ENCODE data around the gene PLA2G2C. TPM values are rescaled to one million over a fixed set of nuclear protein-coding genes. Genes with fewer than 3 reads are reported as not detected.

PLA2G2C gene
- total RNA-seq, 4 donors from 2014 or later = 0.31 to 0.81 TPM; not detected in 2

DNA sequence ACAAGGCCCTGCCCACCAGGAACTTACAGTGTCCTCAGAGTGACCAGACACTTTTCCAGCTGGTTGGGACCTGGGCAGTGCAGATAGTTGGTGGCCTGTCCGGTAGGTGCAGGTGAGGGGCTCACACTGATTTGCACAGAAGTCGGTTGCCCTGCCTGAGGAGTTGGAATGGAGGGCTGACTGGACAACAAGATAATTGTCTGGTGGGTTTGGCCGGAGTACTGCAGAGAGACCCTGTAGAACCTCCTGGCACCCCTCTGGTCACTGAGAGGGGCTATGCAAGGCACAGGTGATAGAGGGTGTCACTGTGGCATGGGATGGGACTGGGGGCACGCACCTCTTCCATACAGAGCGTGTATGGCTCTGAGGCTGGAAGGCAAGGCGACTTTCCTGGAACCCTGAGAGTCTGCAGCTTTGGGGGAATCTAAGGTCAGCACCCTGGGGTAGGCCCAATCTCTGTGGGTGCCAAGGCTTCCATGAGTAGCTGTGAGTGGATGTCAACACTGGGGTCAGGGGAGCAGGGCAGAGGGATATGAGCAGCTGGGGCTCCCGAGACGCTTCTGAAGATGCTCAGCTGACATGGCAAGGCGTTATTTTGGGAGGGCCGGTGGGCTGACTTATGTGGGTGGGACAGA, 59.4 kb downstream of the PLA2G2C start:
- Histone ChIP-seq H3K4me3 (no peak overlapping the region), H3K4me1 (peaks cover 0 to 13% (median 0%) of the 10 kb centered on the region in 3 donors), H3K9me3 (no peaks in the 10 kb centered on the region), H3K27me3 (no peaks in the 10 kb centered on the region), H3K27ac (no peak overlapping the region), H3K36me3 (no peaks in the 10 kb centered on the region)
- no peak for ATAC-seq
- 100% methylated on average over 2 of the region's 10 CpGs; no CpG with 5 or more reads in 1 of the 2 donors for WGBS, 2 donors (ENCODE audit: low coverage in 1 of 2)
- TF ChIP-seq, protein P1, sequence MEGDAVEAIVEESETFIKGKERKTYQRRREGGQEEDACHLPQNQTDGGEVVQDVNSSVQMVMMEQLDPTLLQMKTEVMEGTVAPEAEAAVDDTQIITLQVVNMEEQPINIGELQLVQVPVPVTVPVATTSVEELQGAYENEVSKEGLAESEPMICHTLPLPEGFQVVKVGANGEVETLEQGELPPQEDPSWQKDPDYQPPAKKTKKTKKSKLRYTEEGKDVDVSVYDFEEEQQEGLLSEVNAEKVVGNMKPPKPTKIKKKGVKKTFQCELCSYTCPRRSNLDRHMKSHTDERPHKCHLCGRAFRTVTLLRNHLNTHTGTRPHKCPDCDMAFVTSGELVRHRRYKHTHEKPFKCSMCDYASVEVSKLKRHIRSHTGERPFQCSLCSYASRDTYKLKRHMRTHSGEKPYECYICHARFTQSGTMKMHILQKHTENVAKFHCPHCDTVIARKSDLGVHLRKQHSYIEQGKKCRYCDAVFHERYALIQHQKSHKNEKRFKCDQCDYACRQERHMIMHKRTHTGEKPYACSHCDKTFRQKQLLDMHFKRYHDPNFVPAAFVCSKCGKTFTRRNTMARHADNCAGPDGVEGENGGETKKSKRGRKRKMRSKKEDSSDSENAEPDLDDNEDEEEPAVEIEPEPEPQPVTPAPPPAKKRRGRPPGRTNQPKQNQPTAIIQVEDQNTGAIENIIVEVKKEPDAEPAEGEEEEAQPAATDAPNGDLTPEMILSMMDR (IDR thresholded peaks at IDR 0.05) = no peak
- no peak for TF ChIP-seq POLR2A (IDR thresholded peaks at IDR 0.05)
- no peak for TF ChIP-seq POLR2AphosphoS5 (IDR thresholded peaks at IDR 0.05)
- TF ChIP-seq EP300 (IDR thresholded peaks at IDR 0.05) = no peak

GRCh38 chr1:20126041-20126805, 60.1 kb downstream of the PLA2G2C start:
- H3K4me3 ChIP-seq = no peak overlapping the region
- no peak for ATAC-seq
- no peak overlapping the region for H3K27ac ChIP-seq
- no peaks in the 10 kb centered on the region for H3K27me3 ChIP-seq
- no peaks in the 10 kb centered on the region for H3K36me3 ChIP-seq
- peaks cover 0 to 13% (median 0%) of the 10 kb centered on the region in 3 donors for H3K4me1 ChIP-seq
- WGBS, 2 donors (ENCODE audit: low coverage in 1 of 2) = 81% methylated on average over 3 of the region's 9 CpGs; no CpG with 5 or more reads in 1 of the 2 donors
- TF ChIP-seq, protein P1 (IDR thresholded peaks at IDR 0.05) = no peak
- TF ChIP-seq POLR2A (IDR thresholded peaks at IDR 0.05) (no peak), POLR2AphosphoS5 (IDR thresholded peaks at IDR 0.05) (no peak), EP300 (IDR thresholded peaks at IDR 0.05) (no peak)
- H3K9me3 ChIP-seq = no peaks in the 10 kb centered on the region

DNA sequence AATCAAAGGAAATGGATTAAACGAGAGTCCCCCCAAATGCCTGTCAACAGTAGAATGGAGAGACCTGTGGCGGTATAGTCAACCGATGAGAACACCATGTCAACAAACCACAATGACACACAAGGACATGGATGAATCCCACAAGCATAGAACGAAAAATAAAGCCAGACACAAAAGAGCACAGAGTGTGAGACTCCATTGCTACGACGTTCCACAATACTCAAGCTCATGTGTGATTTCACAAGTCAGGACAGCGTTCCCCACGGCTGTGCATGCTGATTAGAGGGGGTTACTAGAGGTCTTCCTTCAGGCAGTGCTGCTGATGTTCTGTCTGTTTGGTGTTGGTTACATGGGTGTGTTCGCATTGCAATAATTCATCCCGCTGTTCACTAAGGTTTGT, 61.2 kb downstream of the PLA2G2C start:
- no peak for TF ChIP-seq POLR2A (IDR thresholded peaks at IDR 0.05)
- no peak for TF ChIP-seq EP300 (IDR thresholded peaks at IDR 0.05)
- TF ChIP-seq, protein P1 (IDR thresholded peaks at IDR 0.05) = no peak
- no peak for TF ChIP-seq POLR2AphosphoS5 (IDR thresholded peaks at IDR 0.05)
- 84 to 85% methylated on average over 7 to 9 of the region's 10 CpGs for WGBS, 2 donors (ENCODE audit: low coverage in 1 of 2)
- no peak for ATAC-seq

GRCh38 chr1:20124456-20125057, 61.8 kb downstream of the PLA2G2C start:
- Histone ChIP-seq H3K4me3 (no peak overlapping the region), H3K27me3 (no peaks in the 10 kb centered on the region), H3K27ac (no peak overlapping the region), H3K4me1 (peaks cover 0 to 13% (median 0%) of the 10 kb centered on the region in 3 donors), H3K36me3 (no peaks in the 10 kb centered on the region), H3K9me3 (no peaks in the 10 kb centered on the region)
- TF ChIP-seq, protein P1 (IDR thresholded peaks at IDR 0.05) = no peak
- TF ChIP-seq EP300 (IDR thresholded peaks at IDR 0.05) = no peak
- TF ChIP-seq POLR2AphosphoS5 (IDR thresholded peaks at IDR 0.05) = no peak
- TF ChIP-seq POLR2A (IDR thresholded peaks at IDR 0.05) = no peak
- 8 to 20% methylated on average over 2 of the region's 7 CpGs for WGBS, 2 donors (ENCODE audit: low coverage in 1 of 2)
- peak; percentile 71 for ATAC-seq

More for the DNA sequence above, 61.2 kb downstream of the PLA2G2C start:
- Histone ChIP-seq H3K36me3 (no peaks in the 10 kb centered on the region), H3K27ac (no peak overlapping the region), H3K27me3 (no peaks in the 10 kb centered on the region), H3K9me3 (no peaks in the 10 kb centered on the region), H3K4me3 (no peak overlapping the region), H3K4me1 (peaks cover 0 to 13% (median 0%) of the 10 kb centered on the region in 3 donors)
